RWPE2 (cell line): Measurements from ENCODE around the gene SCLY.
"Not testable (repeated sequence)": the region's sequence is repeated elsewhere in the genome, so short reads cannot be mapped to it uniquely, and the experiment has no call there.

Source experiments
- ATAC-seq: fragments of 200-7000 bp; cut with Tn5 transposase; 3 replicates; pipeline ENCODE4 v1.9.1; 2021; ENCODE audit warnings: low read depth
- DNase-seq: peaks from one replicate; pipeline ENCODE4 v3.0.0-alpha.2; 2020; ENCODE audit warnings: low spot score
- H3K27ac ChIP-seq: fragments of 450-650 bp; 2 replicates; pipeline ENCODE4 v1.5.1; 2017; ENCODE audit warnings: mild to moderate bottlenecking; ENCODE audit not compliant: poor library complexity, severe bottlenecking
- H3K27me3 ChIP-seq: fragments of 250-450 bp; sonication (Bioruptor Pico); 2 replicates; pipeline ENCODE4 v1.5.1; 2021; ENCODE audit warnings: mild to moderate bottlenecking, moderate library complexity; ENCODE audit not compliant: insufficient read depth, poor library complexity, severe bottlenecking
- H3K36me3 ChIP-seq: fragments of 250-450 bp; sonication (Bioruptor Pico); 2 replicates; pipeline ENCODE4 v1.5.1; 2020; ENCODE audit warnings: low read depth, mild to moderate bottlenecking, moderate library complexity
- H3K4me1 ChIP-seq: fragments of 250-450 bp; sonication (Bioruptor Pico); 2 replicates; pipeline ENCODE4 v1.5.1; 2021; ENCODE audit warnings: mild to moderate bottlenecking, moderate library complexity; ENCODE audit not compliant: insufficient read depth, poor library complexity, severe bottlenecking
- H3K4me3 ChIP-seq: fragments of 250-450 bp; sonication (Bioruptor Pico); 2 replicates; pipeline ENCODE4 v1.5.1; 2021; ENCODE audit warnings: mild to moderate bottlenecking, moderate library complexity; ENCODE audit not compliant: severe bottlenecking
- H3K9me3 ChIP-seq: fragments of 250-450 bp; sonication (Bioruptor Pico); 2 replicates; pipeline ENCODE4 v1.5.1; 2021; ENCODE audit warnings: mild to moderate bottlenecking, moderate library complexity; ENCODE audit not compliant: severe bottlenecking
- CTCF ChIP-seq: fragments of 450-650 bp; IDR thresholded peaks from one replicate; pipeline ENCODE4 v1.5.1; 2017; ENCODE audit warnings: mild to moderate bottlenecking, moderate library complexity; ENCODE audit not compliant: poor library complexity, severe bottlenecking

The SCLY gene

GRCh38 chr2:238064376-238064775 lies 3.6 kb downstream of the SCLY start:
- DNase-seq, result no peak
- H3K27ac ChIP-seq, result no peak overlapping the region
- H3K27me3 ChIP-seq, result no peaks in the 10 kb centered on the region
- no peak for TF ChIP-seq CTCF
- no peak overlapping the region for H3K4me3 ChIP-seq
- peaks cover 45% of the 10 kb centered on the region for H3K36me3 ChIP-seq
- ATAC-seq, result no peak
- no peaks in the 10 kb centered on the region for H3K9me3 ChIP-seq
- H3K4me1 ChIP-seq, result peaks cover 5% of the 10 kb centered on the region

GRCh38 chr2:238065071-238065846 lies 4.5 kb downstream of the SCLY start:
- Histone ChIP-seq H3K27ac (no peak overlapping the region), H3K4me1 (peaks cover 5% of the 10 kb centered on the region), H3K27me3 (no peaks in the 10 kb centered on the region), H3K36me3 (peaks cover 54% of the 10 kb centered on the region), H3K4me3 (no peak overlapping the region), H3K9me3 (no peaks in the 10 kb centered on the region)
- ATAC-seq, result no peak
- no peak for TF ChIP-seq CTCF
- DNase-seq, result no peak

GRCh38 chr2:238066218-238066617 lies 5.4 kb downstream of the SCLY start:
- Histone ChIP-seq H3K4me3 (no peak overlapping the region), H3K27me3 (no peaks in the 10 kb centered on the region), H3K9me3 (no peaks in the 10 kb centered on the region), H3K36me3 (peaks cover 61% of the 10 kb centered on the region), H3K27ac (no peak overlapping the region), H3K4me1 (peaks cover 5% of the 10 kb centered on the region)
- no peak for ATAC-seq
- TF ChIP-seq CTCF, result no peak
- DNase-seq, result no peak

GRCh38 chr2:238066718-238067117 lies 5.9 kb downstream of the SCLY start:
- peaks cover 62% of the 10 kb centered on the region for H3K36me3 ChIP-seq

GRCh38 chr2:238067939-238068338 lies 7.1 kb downstream of the SCLY start:
- Histone ChIP-seq H3K4me1 (no peaks in the 10 kb centered on the region), H3K4me3 (no peak overlapping the region), H3K9me3 (no peaks in the 10 kb centered on the region), H3K27me3 (no peaks in the 10 kb centered on the region), H3K27ac (no peak overlapping the region), H3K36me3 (peaks cover 72% of the 10 kb centered on the region)
- no peak for ATAC-seq
- no peak for TF ChIP-seq CTCF
- DNase-seq, result no peak

More at GRCh38 chr2:238066718-238067117, 5.9 kb downstream of the SCLY start:
- H3K27ac ChIP-seq, H3K4me3 ChIP-seq, H3K4me1 ChIP-seq, H3K9me3 ChIP-seq, DNase-seq, ATAC-seq, H3K27me3 ChIP-seq: not testable (repeated sequence)
